Posterior vena cava (tissue), 2 donors: Measurements from ENCODE around the gene NXPH4. TPM values are rescaled to one million over a fixed set of nuclear protein-coding genes. Genes with fewer than 3 reads are reported as not detected.

Experiments
- DNase-seq: peaks from one replicate; pipeline ENCODE4 v3.0.0-alpha.2; 2020; ENCODE audit warnings: low spot score
- intact Hi-C, 2 donors: fragments of 100-400 bp; cut with DNase I; formaldehyde crosslinking; loops; one replicate each; pipeline versions ENCODE4 v1.14.1 to v1.14.2; 2022 to 2023
- total RNA-seq, 2 donors: library from RNA; stranded (reverse); fragmentation: NEBNext Ultra II Directional; extraction: Animal tissue kit (Norgen Biotek cat#: 25700); gene quantifications; one replicate each; pipeline ENCODE4 v1.2.1, GENCODE V29; 2021
- donor health status: DM: yes; HTN: yes; CAD: no.
- donor health status: DM: yes; HTN: yes; CAD: no.

The NXPH4 gene
- total RNA-seq, 2 donors from 2014 or later = 0.24 to 0.79 TPM

DNA sequence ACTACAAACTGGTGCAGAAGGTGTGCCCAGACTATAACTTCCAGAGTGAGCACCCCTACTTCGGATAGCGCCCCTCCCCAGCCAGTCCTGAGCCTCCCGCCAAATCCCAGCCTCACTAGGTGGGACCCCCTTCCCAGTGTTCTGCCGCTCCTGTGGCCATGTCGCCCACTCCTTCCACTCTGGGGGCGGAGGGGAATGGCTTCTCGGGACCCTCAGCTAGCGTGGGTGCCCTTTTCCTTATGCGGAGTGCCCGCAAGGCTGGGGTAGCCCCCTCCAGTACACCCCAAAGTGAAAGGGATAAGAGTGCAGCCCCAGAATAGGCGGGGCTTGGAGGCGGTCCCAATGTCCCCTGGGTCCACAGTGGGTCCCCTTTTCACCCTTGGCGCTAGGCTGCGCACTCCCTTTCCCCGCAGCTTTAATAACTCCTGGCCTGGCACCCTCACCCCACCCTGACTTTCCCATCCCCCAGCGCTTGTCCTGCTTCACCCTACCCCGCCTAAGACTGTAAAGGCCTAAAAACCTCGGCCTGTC lies 9.2 kb downstream of the NXPH4 start:
- no peak for DNase-seq
- intact Hi-C loops = no loop called here

DNA sequence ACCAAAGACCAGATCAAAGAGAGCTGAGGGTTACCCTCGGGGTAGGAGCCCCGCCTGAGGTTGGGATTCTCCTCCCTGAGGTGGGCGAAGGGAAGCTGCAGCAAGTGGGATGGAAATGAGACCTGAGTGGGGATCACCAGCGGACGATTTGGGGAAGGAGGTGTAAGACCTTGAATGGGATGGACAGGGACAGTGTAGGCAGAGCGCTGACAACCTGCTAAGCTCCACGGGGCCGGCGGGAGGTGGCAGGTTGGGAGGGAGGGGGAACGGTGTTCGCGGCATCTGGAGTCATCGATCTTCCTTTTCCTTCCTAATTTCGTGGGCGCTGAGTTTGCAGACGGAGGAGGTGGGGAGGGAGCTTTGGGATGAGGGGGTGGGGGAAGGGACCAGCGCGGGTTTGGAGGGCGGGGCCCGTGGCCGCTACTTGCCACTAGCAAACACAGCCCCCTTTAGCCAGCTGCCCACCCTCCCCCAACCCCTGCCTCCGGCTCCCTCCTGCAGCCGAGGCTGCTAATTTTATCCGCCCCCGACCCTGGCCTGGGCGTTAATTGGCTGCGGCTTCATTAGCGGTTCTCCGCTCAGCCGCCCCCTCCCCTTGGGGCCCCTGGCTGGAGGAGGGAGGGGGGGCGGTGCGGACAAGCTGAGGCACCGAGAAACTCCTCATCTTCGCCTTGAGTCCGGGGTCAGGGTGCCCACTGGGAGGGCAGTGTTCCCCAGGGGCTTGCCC lies 10.2 kb downstream of the NXPH4 start:
- intact Hi-C loops = no loop called here
- no peak for DNase-seq

DNA sequence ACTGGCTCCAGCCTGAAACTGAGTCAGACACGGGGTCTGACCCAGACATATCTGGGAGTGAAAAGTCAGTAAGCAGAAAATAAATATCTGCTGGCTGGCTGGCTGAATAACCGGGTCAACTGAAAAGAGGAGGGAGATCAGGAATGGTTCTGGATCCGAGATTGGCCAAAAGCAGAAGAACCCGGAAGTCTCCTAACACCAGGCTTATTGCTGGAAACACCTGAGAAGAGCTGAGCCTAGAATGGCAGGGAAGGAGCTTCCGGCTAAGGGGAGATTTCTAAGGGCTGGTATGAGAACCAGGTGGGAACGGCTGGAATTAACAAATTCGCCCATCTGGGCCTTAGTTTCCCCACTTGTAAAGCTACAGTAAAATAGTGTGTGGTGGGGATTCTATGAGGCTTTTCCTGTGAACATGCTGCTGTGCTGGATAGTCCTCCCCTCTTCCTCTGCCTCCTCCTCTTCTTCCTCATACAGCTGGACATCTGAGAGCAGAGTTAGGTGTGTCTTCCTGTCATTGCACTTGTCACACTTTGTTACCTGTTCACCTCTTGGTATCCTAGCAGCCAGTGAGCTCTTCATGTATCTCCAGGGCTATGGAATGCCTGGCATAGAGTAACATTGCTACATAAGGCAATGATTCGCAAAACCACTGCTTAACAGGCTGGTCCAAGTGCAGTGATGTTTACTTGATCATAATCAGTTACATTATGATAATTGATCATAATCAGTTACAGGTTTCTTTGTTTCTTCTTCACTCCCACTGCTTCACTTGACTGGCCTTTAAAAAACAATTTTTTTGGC lies 10.9 kb downstream of the NXPH4 start:
- DNase-seq = no peak
- intact Hi-C loops = no loop called here

DNA sequence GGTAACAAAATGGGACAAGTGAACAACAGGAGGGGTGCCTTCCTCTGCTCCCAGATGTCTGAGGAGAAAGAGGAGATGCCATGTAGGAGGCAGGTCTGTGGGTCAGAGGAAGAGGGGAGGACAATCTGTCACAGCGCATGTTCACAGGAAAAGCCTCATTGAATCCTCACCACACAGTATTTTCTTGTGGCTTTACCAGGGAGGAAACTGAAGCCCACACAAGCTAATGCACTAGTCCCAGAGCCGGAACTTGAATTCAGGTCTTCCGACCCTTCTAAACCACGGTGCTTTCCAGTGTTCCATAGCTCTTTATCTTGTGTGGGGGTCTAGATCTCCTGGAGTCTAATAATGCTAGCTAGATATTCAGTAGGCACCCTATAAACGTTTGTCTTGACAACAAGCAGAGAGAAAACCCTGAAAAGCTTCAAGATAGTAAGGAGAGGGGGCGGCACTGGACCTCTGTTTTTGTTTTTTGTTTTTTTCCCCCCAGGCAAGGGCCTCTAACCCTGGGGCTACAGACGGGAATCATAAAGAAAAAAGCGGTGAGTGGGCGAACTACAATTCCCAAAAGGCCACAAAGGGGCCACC lies 12.5 kb downstream of the NXPH4 start:
- no peak for DNase-seq
- intact Hi-C loops = no loop called here

DNA sequence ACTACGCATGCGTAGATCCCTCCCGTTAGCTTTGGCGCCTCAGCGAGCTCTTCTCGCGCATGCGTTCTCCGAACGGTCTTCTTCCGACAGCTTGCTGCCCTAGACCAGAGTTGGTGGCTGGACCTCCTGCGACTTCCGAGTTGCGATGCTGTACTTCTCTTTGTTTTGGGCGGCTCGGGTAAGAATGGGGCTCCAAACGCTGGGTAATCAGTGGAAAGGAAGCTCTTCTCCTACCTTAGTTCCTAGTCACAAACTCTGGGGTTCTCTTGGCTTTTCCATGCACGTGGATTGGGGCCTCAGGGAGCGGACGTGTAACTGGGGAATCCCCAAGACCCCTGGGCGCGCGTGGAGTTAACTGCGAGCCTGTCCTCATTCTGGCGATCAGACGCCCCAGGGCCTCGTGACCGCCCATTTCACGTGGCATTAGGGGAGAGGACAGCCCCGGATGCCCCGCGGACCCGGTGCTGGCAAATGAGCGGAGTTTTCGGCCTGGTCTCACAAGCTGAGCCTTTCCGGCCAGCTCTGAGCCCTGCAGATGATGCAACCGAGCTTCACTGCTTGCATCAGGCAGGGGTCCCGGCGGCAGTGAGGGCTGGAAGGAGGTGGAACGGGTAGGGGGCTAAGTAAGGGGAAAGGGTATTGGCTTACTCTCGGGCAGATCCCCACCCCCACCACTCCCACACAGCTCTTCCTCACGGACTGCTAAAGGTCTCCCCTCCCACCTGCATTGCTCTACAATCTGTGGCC lies 13.2 kb downstream of the NXPH4 start, which contains the start of gene SHMT2:
TSS of gene SHMT2 (plus strand) at position 78 of the 747 bp plus-strand sequence. CDS start at position 146, 68 bp downstream.
- intact Hi-C loops = no loop called here
- peak; percentile 98 for DNase-seq

DNA sequence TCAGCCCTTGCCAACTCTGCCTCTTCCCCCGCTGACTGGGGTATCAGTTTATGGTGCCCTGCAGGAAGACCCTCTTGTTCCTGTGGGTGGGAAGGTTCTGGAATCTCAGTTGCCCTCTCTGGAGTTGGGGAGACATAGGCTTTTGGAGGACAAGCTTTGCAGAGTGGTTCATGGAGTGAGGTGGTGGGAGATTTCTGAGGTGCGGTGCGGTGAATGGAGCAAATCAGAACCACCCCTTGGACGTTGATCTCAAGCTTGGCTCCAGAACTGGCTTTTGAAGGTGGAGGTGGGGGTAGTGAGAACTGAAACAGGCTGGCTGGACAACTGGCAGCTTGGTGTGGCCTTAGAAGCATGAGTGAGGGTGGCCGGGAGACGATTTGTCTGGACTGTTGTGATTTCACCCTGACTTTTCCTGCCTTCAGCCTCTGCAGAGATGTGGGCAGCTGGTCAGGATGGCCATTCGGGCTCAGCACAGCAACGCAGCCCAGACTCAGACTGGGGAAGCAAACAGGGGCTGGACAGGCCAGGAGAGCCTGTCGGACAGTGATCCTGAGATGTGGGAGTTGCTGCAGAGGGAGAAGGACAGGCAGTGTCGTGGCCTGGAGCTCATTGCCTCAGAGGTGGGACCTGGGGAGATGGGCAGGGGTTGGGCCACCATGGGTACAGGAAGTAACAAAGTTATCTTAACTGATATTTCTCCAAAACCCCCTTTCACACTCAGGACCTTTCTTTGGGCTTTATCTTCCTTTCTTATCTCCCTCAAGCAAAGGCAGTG lies 14.0 kb downstream of the NXPH4 start:
- intact Hi-C loops = no loop called here

DNA sequence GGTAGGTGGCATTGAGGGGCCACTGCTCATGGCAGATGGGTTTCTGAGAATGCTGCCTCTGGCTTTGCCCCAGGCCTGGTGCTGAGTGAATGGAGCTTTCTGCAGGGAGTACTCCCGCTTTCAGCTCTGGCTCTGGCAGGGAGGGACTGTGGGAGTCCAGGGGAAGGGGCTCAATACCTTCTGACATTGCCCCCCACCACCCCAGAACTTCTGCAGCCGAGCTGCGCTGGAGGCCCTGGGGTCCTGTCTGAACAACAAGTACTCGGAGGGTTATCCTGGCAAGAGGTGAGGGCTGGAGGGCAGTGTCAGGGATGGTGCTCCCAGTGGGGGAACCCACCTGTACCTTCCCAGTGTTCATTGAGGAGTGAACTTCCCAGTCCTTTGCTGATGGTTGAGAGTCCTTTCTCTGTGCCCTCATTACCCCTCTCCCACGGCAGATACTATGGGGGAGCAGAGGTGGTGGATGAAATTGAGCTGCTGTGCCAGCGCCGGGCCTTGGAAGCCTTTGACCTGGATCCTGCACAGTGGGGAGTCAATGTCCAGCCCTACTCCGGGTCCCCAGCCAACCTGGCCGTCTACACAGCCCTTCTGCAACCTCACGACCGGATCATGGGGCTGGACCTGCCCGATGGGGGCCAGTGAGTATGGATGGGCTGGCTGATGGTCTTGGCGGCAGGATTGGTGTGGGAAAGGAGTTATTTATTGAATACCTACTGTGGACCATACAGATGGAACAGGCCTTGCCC lies 14.9 kb downstream of the NXPH4 start:
- intact Hi-C loops = no loop called here
- DNase-seq = no peak

More for the DNA sequence above, 14.0 kb downstream of the NXPH4 start:
- peak; percentile 73 for DNase-seq

DNA sequence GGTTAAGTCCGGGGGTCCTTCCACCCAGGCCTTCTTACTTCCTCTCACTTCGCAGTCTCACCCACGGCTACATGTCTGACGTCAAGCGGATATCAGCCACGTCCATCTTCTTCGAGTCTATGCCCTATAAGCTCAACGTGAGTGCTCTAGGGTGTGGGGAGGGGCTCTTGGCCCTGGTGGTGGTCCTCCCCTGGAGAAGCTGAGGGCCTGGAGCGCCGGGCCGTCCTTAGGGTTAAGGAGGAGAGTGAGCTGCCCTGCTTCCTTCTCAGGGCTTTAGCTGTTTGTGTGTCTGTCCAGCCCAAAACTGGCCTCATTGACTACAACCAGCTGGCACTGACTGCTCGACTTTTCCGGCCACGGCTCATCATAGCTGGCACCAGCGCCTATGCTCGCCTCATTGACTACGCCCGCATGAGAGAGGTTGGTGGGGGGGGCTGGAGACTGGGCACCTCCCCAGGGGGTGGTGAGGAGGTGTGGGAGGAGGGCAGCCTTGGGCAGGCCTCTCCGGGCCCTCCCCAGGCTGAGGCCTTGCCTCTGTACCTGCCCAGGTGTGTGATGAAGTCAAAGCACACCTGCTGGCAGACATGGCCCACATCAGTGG lies 15.7 kb downstream of the NXPH4 start:
- peak; percentile 81 for DNase-seq
- intact Hi-C loops = no loop called here

DNA sequence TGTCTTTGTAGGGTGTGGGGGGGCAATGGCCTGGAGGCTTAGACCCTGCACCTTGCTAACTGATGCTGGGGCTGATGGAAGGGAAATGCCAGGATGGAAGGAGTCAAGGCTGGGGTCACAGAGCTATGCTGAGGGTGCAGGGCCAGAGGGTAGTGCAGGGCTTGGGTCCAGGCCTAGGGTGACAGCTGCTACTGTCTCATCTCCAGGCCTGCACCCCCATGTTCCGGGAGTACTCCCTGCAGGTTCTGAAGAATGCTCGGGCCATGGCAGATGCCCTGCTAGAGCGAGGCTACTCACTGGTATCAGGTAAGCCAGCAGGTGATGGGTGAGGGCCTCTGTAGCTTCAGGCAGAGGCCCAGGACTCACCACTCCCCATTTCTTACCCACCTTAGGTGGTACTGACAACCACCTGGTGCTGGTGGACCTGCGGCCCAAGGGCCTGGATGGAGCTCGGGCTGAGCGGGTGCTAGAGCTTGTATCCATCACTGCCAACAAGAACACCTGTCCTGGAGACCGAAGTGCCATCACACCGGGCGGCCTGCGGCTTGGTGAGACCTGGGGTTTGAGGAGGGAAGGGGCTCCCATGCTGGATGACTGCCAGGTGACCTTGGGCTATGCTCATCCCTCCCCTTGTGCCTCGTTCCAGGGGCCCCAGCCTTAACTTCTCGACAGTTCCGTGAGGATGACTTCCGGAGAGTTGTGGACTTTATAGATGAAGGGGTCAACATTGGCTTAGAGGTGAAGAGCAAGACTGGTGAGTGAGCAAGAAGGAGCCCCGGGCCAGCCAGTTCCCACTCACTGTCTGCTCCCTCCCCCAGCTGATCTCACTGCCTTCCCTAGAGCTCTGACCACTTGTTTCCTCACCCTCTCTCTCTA lies 17.0 kb downstream of the NXPH4 start:
- peak; percentile 82 for DNase-seq
- intact Hi-C loops = no loop called here

DNA sequence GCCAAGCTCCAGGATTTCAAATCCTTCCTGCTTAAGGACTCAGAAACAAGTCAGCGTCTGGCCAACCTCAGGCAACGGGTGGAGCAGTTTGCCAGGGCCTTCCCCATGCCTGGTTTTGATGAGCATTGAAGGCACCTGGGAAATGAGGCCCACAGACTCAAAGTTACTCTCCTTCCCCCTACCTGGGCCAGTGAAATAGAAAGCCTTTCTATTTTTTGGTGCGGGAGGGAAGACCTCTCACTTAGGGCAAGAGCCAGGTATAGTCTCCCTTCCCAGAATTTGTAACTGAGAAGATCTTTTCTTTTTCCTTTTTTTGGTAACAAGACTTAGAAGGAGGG lies 17.6 kb downstream of the NXPH4 start:
- intact Hi-C loops = no loop called here
- DNase-seq = no peak

DNA sequence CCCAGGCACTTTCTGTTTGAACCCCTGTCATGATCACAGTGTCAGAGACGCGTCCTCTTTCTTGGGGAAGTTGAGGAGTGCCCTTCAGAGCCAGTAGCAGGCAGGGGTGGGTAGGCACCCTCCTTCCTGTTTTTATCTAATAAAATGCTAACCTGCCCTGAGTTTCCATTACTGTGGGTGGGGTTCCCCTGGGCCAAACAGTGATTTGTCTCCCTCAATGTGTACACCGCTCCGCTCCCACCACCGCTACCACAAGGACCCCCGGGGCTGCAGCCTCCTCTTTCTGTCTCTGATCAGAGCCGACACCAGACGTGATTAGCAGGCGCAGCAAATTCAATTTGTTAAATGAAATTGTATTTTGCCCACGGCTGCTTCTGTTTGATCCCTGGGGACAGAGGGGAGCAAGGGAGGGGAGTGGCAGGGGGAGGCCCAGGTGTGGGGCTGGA lies 18.0 kb downstream of the NXPH4 start:
- intact Hi-C loops = no loop called here
- DNase-seq = no peak

DNA sequence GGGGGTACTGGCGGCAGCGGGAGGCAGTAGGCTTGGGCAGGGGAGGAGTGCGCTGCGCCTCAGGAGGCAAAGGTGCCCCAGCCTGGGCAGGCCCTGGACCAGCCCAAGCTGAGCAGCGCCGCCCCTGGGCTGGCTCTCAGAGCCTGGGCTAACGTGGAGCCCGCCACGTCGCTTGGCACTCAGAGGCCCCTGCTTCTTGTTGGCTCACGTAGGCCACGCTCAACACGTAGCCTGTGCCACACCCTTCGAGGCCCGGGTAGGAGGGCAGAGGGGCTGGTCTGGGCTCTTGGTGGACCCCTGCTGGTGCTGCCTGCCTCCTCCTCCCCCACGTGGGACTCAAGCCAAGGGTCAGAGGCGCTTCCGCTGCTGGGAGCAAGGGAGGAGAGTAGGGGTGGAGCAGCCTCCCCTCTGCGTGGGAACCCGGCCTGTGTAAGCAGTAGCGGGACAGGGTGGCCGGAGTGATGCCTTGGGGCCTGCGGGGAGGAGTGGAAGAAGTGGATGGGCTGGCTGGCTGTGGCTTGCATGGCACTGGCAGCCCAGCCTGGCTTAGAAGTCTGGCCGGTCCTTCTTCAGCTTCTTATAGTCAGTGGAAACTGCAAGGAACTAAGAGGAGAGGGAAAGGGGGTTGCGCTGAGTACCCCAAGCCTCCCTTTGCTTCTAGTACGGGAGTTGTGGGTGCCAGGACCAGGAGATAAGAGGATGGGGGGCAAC lies 18.6 kb downstream of the NXPH4 start:
- intact Hi-C loops = no loop called here
- DNase-seq = peak; percentile 93

DNA sequence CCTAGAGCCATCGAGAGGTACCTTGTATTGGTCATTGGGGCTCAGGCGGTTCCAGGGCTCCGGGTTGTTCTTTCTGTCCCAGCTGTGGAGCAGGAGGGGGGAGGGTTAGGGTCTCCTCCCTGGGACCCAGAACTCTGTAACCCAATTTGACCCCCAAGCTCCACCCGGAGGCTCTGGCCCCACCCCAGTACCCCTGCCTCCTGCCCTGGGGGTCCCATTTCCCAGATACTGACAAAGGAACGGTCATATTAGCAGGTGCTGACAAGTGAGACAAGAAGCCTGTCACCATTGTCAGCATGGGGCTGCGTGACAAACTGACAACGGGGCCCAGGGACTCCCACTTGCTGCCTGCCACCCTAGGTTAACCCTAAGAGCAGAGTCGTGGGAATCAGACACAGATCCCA lies 19.1 kb downstream of the NXPH4 start:
- DNase-seq = no peak
- intact Hi-C loops = no loop called here

DNA sequence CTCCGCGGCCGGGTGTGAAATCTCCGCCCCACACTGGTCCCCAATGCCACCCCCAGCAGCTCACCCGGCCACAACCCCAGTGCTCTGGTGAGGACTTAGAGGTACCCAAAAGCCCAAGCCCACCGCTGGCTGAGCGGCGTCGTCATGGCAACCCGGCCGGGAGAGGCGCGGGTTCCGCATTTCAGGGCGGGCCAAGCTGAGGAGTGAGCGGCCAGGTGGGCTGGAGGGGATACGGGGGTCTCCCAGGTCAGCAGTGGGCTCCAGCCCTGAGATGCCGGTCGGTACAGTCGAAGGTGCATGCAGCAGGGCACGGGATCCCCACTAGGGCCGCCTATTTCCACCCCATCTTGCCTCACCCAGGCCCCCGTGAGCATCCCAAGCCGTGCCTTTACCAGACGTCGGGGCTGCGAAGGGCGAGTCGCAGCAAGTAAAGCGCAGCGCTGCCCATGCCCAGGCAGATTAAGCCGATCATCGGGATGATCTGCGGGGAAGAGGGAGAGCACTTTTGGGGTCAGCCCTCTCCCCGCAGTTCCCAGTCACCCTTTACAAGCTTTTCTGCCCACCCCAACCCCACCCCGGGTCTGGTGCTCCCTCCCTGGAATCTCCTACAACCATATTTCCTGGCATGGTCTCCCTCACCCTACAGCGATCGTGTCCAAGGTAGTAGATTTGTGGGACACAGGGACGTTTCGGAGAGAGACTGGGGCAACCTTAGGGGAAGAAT lies 19.8 kb downstream of the NXPH4 start:
- no peak for DNase-seq
- intact Hi-C loops = no loop called here

DNA sequence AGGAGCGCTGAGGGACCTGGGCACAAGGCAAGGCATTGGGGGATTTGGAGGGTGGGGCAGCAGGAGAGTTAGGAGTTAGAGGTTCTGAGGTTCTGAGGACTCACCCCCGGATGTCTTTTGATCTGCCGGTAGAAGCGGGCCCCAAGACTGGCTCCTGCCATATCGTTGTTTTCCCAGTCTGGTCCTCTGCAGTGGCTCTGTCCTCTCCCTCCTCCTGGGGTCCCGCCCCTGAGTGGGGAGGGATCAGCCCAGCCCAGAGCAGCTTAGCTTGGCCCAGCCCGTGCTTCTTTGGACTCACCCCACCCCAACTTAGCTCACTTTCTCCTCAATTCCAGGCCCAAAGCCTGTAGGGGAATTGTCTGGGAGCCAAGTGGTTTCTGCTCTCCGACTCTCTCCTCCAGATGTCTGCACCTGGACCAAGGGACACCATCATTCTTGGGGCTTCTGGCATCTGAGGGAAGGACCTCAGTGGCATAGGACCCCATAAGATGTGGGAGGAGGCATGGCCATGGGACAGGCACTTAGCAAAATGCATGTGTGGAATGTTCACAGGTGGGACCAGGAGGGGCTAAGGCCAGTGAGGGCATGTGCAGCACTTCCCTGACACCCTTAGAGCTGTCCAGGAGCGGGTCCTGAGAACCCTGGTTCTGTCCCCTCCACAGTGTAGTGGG lies 20.5 kb downstream of the NXPH4 start:
- no peak for DNase-seq
- intact Hi-C loops = no loop called here
